NCI-H2196 treated with DMSO at 0.1 percent for 48 hours (cell line): ENCODE measurements around the gene CTAGE1.
"Not testable (repeated sequence)": the region's sequence is repeated elsewhere in the genome, so short reads cannot be mapped to it uniquely, and the experiment has no call there.

Experiments used
- DNase-seq: peaks from one replicate; lab custom pipeline; 2025; ENCODE audit not compliant: unreplicated experiment; lab: John Stamatoyannopoulos, UW

CTAGE1 gene

GRCh38 chr18:22417496-22418188 is at the start of gene CTAGE1:
CTAGE1 (minus strand) TSS chr18:22417915; CDS start chr18:22417811, 104 bp downstream.
- DNase-seq: no peak

- no peak for DNase-seq
These were observed 49.1 kb upstream of the CTAGE1 start for GRCh38 chr18:22466608-22467395.

GRCh38 chr18:22465859-22466457 is 48.2 kb upstream of the CTAGE1 start:
- no peak for DNase-seq

- DNase-seq: no peak
These were observed 45.4 kb upstream of the CTAGE1 start for GRCh38 chr18:22463076-22463475.

GRCh38 chr18:22459491-22459890 is 41.8 kb upstream of the CTAGE1 start:
- DNase-seq: no peak

- DNase-seq: no peak
These were observed 39.8 kb upstream of the CTAGE1 start for GRCh38 chr18:22457524-22457923.

- no peak for DNase-seq
These were observed 38.8 kb upstream of the CTAGE1 start for GRCh38 chr18:22456547-22456946.

GRCh38 chr18:22456116-22456480 is 38.4 kb upstream of the CTAGE1 start:
- no peak for DNase-seq

- DNase-seq: no peak
These were observed 37.9 kb upstream of the CTAGE1 start for GRCh38 chr18:22455425-22456115.

GRCh38 chr18:22453315-22453714 is 35.6 kb upstream of the CTAGE1 start:
- no peak for DNase-seq

- no peak for DNase-seq
These were observed 34.5 kb upstream of the CTAGE1 start for GRCh38 chr18:22452226-22452668.

- no peak for DNase-seq
These were observed 34.1 kb upstream of the CTAGE1 start for GRCh38 chr18:22451796-22452195.

GRCh38 chr18:22450766-22451165 is 33.1 kb upstream of the CTAGE1 start:
- DNase-seq: not testable (repeated sequence)

GRCh38 chr18:22450318-22450717 is 32.6 kb upstream of the CTAGE1 start:
- DNase-seq: not testable (repeated sequence)

GRCh38 chr18:22449753-22450152 is 32.0 kb upstream of the CTAGE1 start:
- not testable (repeated sequence) for DNase-seq

- DNase-seq: no peak
These were observed 30.5 kb upstream of the CTAGE1 start for GRCh38 chr18:22448238-22448637.

GRCh38 chr18:22447792-22448191 is 30.1 kb upstream of the CTAGE1 start:
- no peak for DNase-seq

- no peak for DNase-seq
These were observed 29.2 kb upstream of the CTAGE1 start for GRCh38 chr18:22446911-22447310.

GRCh38 chr18:22446325-22446724 is 28.6 kb upstream of the CTAGE1 start:
- no peak for DNase-seq

GRCh38 chr18:22441638-22442037 is 23.9 kb upstream of the CTAGE1 start:
- DNase-seq: no peak

- no peak for DNase-seq
These were observed 21.7 kb upstream of the CTAGE1 start for GRCh38 chr18:22439447-22439846.
